ENCODE results near the gene HOXA13.

HOXA13 gene

DNA sequence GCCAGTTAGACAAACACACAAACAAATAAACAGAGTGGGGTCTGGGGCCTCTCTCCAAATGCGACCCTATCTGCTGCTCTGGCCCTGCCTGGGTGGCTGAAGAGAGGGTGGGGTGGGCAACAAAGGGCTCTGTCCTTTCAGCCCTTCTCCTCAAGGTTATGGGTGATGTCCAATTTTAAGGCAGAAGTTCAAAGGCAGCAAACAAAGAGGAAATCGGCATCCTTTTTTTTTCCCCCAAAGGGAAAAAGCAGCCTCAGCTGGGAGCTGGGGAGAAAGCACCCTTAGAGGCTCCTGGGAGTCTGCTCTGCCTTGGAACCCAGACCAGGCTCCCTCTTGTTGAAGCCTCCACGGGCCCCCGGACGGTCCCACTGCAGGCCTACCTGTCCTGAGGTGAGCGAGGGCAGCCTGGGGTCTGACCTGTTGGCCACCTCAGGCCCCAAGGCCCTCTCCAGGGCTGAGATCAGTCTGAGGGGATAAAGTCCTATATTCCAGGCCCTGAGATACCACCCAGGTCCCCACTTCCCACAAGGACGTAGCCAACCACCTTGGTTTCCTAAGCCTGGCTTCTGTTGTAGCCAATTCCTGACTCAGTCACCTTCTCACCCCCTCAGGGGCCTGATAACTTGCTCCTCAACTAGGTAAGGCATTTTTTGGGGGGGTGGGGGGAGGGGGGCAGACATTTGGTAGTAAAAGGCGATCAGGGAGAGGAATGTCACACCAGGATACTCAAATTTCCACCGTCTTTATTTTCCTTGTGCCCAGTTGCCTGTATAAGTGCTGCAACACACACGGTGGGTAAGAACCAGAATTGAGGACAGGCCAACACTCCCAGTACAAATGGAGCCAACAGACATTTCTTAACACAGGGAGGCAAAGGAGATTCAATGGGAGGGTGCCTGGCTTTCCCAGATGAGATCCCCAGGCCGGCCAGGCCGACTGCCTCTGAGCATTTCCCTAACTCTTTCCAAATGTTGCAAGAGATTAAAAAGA, 19.2 kb downstream of the HOXA13 start:
- no peak for DNase-seq

DNA sequence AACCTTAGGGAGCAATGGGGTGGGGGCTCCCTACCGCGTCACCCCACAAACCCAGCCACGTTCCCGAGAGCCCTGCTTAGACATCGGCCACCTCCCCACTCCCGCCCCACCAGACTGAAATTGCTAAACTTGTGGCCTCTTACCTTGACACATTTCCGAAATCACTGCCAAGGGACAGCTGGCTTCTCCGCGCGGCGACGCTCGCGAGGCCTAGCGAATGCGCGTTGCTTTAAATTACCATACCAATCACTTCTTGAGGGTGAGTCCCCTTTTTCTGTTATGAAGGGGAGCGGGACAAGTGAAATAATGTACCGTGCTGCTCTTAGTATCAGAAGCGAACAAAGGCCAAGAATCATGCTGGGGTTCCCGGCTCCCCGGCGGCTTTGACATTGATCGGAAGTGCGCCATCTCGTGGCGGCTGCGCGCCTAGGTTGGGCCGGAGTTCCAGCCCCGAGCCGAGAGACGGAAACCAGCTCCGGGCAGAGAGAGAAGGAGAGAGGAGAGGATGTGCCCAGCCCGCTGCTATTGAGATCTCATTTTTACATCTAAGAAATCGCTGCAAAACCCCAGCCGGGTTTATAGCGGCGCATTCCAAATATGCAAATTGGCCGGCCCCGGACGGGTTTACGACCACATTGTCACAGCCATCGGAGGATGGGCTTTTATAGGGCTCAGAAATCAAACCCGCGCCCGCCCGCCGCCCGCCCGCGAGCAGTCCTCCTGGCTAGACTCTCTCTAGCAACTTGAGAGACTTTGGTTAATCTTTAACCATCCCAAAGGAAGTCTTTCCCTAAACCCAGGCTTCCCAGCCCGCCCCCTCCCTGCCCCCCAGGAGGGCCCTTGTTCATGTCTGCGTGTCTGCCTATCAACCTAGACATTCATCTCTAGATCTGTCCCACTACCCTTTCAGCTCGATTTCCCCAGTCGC, 20.1 kb downstream of the HOXA13 start:
- DNase-seq = no peak

DNA sequence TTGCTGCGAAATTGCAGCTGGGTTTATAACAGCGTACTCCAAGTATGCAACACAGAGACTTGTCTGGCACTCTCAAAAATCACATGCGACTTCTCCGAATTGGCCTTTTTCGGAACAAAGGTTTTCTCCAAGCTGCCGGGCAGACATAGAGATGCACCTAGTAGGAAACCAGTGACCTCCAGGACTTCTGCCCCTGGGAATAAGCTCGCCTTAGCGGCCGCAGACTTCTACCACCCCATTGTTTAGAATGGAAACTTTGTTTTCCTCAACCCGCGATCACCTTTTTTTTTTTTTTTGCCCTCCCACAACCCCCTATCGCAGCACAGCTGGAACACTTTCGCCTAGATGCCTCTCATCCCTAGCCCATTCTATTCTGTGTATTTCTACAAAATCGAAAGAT, 20.9 kb downstream of the HOXA13 start:
- no peak for DNase-seq

DNA sequence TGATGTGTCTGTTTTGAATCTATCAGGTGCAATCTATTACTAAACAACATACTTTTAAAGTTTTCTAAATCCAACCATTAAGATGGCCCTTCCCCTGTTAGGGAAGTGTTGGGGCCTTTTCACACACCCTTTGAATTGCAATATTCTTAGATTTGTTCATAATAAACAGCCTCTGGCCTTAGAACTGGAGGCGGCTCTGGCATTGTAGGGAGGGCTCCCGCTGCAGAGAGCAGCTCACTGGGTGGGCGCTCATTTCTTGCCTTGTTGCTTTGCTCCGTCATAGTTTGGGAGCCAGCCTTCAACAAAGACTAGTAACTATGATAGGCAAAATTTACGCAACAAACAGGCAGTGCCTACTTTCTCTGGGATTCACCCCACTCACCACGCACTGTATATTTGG, 21.5 kb downstream of the HOXA13 start:
- no peak for DNase-seq

DNA sequence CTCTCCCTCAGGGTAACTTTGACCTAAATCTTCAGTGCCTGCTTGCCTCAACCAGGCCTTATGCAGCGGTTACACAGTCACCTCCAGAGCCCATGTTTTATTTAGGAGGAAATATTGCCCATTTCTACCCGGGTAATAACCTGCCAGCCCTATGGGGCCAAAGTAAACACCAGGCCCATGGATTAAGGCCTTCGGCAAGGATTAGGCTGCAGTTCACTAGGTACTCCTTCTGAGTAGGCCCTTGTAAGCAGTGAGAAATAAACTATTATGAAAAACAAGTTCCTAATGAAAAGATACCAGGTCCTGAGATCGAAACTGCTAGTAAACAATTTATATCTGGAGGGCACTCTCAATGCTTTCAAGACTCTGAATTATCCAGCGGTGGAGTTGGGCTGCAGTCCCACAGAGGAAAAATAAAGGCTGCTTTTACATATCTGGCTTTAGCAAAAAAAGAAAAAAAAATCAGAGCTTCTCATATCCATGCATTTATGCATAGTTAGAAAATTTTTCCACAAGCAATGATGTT, 22.0 kb downstream of the HOXA13 start:
- DNase-seq = no peak

DNA sequence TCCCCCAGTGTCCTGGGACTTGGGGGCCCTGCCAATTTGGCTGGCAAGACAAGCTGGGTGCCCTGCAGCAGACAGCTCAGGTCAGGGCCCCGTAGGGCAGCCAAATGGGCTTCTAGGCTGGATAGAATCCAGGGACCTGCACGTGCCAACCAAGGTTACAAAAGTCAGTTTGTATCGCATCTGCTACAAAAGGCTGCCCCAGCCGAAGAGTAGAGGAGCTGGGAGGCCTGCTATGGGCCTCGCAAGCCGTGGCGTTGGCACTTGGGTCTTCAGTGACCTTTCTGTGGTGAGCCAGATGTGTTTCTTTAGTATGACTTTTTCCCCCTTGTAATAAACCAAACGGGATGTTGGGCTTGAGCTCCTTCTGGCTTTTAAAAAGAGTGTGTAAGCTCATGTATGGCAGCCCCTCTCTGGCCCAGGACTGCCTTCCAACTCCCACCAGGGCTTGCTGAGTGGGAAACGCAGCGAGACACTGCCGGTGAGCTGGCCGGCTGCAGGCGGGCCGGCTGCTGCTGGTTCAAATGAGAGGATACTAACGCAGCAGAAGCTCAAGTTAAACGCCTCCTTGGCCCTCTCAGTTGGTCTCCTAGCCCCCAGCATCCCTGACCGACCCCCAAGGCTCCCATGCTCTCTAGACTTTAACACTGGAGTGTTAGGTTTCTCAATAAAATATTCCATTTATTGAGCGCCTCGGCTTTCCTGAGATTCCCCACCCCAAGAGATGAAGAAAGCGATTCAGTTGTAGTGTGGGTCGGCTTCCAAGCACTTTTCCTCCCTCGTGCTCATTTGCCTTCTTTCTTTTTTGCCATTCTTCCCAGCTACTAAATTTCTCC, 22.7 kb downstream of the HOXA13 start:
- DNase-seq = no peak

DNA sequence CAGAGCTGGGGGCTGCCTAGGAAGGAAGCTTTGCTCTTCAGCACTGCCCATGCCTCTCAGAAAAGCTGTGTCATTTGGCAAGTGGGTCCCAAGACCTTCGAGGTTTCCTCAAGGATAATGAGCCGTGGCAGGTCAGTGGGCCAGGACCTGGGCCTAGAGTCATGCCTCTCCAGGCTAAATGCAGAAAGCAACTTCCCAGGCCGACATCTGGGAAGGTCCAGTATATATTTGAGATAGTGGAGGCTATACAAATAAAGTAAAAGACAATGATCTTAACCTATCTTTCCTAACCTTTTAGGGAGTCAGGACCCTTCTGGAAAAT, 23.4 kb downstream of the HOXA13 start:
- no peak for DNase-seq

DNA sequence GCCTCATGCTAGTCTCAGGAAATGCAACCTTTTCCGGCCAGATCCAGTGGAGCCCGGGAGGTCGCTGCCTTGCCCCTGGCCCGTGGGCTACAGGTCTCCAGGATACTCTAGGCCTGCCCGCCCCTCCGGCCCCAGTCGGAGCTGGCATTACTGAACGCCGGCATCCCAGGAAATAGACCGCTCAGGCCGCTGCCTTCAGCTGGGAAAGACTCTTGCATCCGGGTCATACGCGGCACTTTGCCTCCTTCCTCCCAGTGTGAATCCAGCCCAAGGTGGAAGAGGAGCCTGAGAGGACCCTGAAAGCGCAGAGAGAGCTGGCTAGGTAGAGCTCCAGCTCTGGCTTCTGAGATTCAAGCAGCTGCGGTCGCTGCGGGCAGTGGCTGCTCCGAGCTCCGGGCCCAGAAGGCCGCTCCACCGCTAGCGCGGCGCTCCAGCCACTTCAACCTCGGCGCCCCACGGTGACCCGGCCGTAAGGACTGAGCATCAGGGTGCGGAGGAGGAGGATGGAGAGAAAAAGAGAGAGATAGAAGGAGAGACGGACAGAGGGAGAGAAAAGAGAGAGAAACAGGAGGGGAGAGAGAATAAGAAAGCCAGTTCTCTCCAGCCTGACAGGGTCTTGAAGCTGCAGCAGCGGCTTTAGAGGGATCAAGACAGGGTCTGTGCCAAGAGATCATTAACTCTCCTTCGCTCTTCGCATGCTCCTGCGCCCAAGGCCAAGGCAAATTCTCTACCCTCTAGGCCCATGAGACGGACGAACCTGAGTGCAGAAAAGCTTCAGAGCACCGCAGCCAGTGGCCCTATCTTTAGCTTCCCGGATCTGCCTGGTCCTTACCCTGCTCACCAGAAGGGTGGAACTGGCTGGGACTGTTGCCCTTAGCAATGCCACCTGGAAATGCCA, 24.0 kb downstream of the HOXA13 start:
- DNase-seq = no peak

DNA sequence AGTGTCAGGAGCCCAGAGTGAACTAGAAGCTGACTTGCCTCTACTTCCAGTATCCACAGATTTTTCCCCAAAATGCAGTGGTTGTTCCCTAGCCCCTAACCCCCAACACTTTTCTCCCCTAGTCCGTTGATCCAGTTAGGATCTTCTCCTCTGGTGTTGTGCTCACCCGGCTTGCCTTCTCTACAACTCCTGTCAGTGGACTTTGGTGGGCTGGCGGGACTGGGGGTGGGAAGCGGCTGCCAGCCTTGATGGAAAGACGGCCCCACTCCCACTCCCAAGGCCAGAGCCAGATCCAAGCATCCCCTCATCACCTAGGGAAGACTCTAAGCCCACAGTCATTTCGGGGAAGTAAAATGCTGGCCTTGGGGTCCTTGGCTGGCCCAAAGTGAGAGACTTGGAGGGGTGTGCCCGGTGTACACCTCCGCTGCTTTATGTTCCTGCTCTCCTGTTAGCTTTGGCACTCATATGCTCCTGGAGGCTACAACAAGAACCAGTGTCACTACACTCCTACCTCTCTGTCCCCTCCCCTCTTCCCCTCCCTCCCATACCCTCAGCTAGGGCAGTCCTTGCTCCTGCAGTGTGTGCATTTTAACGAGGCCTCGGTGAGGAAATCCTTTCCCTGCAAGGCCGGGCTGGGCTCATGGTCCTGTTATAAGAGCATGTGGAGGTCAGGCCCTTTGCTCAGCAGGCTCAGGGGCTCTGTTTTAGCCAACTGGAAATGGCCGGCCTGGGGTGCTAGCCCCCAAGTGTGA, 24.8 kb downstream of the HOXA13 start:
- no peak for DNase-seq

DNA sequence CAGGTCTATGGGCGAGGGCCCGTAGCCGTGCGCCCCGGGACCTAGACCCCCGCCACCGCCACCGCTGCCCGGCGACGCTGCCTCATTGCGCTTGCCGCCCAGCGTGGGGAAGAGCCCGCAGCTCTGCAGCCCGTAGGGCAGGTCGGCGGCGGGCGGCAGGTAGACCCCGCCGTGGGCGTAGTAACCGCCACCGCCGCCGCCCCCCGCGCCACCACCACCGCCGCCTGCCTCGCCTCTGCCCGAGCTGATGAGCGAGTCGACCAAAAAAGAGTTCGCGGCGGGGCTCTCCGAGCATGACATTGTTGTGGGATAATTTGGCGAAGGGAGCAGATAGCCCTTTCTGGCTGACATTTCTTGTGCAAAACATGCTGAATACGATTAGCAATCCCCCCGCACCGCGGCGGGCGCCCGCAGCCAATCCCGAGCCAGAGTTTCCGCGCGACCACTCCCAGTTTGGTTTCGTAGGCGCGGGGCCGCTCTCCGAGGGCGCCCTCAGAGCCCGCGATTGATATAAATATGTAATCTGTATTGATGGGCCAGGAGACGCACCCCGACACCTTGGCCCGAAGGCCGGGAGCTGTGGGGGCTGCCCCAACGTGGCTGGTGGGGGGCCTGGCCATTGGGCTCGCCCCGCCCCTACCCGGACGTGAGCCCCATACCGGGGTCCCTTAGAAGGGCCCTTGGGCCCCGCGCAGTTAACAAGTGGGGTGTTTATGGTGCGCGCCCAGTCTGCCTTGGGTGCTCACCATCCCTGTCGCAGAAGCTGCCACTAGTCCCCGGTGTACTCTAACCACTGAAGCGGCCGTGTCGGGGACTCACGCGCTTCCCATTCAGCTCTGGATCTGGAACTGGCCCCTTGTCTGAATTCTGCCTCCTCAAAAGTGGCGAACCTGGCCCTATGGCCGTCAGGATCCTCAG, 25.7 kb downstream of the HOXA13 start, which contains the start of gene HOXA10:
TSS of gene HOXA10 (minus strand) at position 365 of the 918 bp plus-strand sequence. CDS start at position 351, 14 bp downstream.
- DNase-seq = peak; percentile 57

DNA sequence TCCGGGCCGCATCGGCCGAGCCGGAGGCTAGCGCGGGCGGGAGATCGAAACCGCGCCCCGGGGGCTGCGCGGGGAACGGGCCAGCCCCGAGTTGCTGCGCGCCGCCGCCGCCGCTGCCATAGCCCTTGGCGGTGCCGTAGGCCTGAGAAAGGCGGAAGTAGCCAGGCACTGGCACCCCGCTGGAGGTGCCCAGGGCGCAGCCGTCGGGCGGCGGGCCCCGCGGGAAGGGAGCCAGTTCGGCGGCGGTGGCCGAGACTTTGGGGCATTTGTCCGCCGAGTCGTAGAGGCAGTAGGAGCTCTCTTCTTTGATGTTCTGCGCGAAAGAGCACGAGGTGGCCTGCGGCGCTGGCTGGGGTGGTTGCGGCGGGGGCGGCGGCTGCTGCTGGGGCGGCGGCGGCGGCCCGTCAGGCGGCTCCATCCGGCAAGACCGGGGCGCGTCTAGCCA, 26.4 kb downstream of the HOXA13 start:
- DNase-seq = no peak

DNA sequence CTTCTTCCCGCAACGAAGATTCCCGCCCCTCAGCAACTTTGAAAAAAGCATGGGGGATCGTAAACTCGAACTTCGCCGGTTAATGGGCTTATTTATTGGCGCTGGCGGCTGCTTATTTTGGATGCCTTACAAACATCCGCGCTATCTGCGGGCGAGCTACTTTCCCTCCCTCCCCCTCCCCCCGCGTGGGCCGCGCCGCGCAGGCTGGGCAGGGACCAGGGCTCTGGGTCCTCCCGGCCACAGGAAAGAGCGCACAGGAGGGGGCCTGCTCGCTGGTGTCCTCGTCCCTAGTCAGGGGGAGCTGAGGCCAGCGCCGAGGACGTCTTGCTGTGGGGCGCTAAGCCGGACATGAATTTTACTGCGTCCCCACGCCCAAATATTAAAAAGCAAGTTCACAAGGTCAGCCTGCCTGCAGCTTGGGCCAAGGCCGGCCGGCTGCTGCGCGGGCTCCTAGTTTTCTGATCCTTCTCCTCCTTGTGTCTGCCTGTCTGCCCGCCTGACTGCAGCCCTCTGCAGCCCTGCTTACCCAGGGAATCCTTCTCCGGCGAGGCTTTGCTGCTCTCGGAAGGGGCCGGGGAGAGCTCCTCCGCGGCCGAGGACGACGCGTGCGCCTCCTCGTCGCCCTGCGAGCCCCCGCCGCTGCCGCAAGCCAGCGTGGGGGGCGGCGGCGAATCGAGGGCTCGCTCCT, 26.9 kb downstream of the HOXA13 start:
- peak; percentile 55 for DNase-seq

DNA sequence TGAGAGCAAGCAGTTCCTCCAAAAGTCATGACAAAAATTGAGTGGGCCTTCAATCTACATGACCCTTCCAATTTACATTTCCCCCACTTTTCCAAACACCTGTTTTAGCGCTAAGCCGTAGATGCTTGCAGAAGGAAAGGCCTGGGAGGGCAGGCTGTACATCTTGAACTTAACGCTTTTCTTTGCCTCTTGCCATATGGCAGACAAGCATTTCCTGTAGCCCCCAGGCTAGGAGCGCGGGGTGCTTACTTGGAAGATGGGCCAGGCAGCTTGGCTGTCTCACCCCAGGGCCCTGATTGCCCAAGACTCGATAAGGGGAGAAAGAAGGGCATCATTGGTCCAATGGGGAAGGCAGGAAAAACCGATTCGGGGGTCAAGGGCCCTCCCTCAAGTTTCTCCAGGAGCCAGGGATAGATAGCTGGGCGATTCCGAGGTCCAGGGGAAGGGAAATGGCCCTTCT, 27.5 kb downstream of the HOXA13 start:
- no peak for DNase-seq

DNA sequence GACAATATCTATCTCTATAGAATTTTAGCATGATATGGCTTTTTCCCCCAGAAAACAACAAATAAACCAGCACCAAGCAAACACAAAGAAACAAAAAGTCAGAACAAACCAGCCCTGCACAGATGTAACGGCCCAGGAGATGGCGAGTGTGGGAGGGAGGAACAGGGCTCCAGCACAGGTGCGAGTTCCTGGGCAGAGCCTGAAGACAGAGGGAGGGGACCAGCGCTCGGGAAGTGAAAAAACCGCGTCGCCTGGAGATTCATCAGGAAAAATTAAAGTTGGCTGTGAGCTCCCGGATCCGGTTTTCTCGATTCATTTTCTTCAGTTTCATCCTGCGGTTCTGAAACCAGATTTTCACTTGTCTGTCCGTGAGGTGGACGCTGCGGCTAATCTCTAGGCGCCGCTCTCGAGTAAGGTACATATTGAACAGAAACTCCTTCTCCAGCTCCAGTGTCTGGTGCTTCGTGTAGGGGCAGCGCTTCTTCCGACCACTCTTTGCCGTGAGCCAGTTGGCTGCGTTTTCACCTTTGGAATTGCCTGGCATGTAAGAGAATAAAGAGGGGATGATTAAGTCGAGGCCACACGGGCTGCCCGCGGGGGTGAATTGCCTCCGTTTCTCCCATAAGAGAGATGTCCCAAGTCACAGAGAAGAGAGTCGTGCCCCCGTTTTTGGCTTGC, 28.1 kb downstream of the HOXA13 start:
- no peak for DNase-seq

DNA sequence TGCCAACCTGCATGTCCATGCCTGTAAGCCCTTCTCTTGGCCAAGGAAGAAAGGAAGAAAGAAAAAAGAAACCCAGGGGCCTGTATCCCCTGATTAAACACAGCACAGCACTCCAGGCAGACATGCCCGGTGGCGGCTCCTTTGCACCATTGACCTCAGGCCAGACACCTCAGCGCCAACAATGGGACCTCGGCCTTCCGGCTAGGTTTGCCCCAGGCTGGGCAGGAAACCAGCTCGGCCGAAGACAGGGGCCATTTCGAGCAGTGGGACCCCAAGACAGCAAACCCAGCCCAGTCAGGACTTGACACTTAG, 28.6 kb downstream of the HOXA13 start:
- no peak for DNase-seq

DNA sequence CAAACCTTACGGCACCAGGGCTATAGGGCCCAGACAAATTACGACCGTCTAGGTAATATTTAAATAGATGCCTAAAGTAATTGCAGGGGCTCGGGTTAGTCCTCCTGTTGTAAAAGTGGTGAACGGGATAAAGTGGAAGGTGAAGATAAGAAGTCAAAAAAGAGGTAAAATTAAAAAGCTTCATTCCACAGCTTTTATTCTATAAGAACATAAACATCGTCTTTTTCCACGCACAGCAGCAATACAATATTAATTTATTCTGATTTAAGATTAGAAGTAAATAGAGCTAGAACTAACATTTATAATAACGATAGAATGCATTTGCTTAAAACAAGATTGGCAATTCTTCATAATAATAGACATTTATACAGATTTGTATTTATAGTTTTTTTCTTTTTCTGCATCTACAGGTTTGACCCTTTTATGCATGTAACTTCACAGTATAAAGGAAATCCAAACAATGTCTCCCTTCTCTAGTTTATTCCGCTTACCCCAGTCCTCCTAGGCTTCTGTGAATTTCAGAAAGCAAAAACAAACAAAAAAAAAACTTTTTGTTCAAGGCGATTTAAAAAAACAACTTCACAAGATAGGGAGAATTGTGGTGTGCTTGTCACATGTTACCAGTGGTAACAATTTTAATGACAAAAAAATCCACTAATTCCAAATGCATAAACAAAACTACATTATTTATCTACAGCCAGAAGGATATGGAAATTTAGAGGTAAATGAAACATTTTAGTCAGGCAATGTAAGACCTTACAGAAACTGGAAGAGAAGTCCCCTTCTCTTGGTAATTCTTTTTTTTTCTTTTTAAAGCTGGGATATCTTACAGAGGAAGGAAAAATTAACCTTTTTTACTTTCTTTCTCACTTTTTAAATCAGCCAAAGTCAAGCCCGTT, 29.2 kb downstream of the HOXA13 start:
- no peak for DNase-seq
